ENCODE results near the gene PLCB1. TPM values are rescaled to one million over a fixed set of nuclear protein-coding genes. Genes with fewer than 3 reads are reported as not detected.

The PLCB1 gene
- total and polyA plus RNA-seq, 7 experiments from 2014 or later: 0.56 to 17.6 (median 2.3) TPM

DNA sequence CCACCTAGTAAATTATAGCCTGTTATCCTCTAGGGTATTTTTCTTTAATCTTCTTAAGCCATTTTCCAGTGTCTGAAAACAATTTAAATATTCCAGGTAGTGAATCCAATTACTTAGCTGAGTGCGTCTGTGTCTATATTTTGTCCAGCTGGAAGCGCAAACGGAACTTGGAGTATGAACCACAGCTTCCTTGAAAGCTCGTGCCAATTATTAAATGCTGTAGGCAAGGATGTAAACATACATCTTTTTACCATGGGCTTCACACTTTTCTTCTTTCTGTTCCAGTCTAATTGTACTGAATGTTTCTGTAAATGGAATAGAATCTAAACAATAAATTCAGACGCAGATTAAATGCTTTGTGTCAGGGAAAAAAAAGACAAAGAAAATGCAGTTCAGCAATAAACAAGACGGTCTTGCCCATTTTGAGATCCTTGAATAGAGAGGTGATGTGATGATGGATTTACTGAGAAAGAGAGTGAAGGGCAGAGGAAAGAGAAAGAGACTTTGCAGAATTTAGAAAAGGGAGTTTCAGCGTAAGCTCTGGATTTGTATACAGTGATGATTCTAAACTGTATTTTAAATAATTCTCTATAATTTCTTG, 1.9 kb downstream of the PLCB1 start:
- Mint-ChIP-seq H3K36me3 (no peaks in the 10 kb centered on the region), H3K4me3 (peak overlapping the region in 7 of 10 donors; percentile 5 to 82 (median 76)), H3K27ac (no peak overlapping the region), H3K4me1 (peaks cover 7 to 23% (median 9%) of the 10 kb centered on the region in 7 donors), H3K27me3 (peaks cover 17 to 56% (median 24%) of the 10 kb centered on the region in 5 donors), H3K9me3 (peaks cover 0 to 3% (median 0%) of the 10 kb centered on the region in 11 donors)
- H3K36me3 ChIP-seq (ENCODE audit: control insufficient read depth in 2 of 3, insufficient read depth in 3 of 3, low read length in 3 of 3): no peaks in the 10 kb centered on the region
- ATAC-seq (no peak), DNase-seq (no peak)
- no peaks in the 10 kb centered on the region for H3K9me3 ChIP-seq (ENCODE audit: control insufficient read depth in 2 of 3, low read length in 3 of 3)
- peaks cover 0 to 3% of the 10 kb centered on the region in 2 donors for H3K27me3 ChIP-seq (ENCODE audit: control insufficient read depth in 2 of 2, insufficient read depth in 2 of 2, low read length in 2 of 2)
- no peak overlapping the region for H3K27ac ChIP-seq (ENCODE audit: low read depth, low read length)
- peaks cover 6 to 16% of the 10 kb centered on the region in 2 donors for H3K4me1 ChIP-seq (ENCODE audit: control insufficient read depth in 2 of 2, insufficient read depth in 2 of 2, low read length in 2 of 2)
- intact Hi-C loops (cut with micrococcal nuclease): loop anchor here in 1 of 2 donors (2.0 to 5.0 kb wide), 2 partner anchors 19 to 117 kb away; partner anchors contain the start of gene TMX4
- POLR2A ChIA-PET: no interaction called here
- no peak overlapping the region for H3K4me3 ChIP-seq (ENCODE audit: low read length)
- CTCF ChIA-PET: interaction anchor here (0.5 to 1.1 kb wide), 2 partner anchors 87 to 254 kb away, joined by 3 read pairs; no protein-coding TSS in a partner anchor

DNA sequence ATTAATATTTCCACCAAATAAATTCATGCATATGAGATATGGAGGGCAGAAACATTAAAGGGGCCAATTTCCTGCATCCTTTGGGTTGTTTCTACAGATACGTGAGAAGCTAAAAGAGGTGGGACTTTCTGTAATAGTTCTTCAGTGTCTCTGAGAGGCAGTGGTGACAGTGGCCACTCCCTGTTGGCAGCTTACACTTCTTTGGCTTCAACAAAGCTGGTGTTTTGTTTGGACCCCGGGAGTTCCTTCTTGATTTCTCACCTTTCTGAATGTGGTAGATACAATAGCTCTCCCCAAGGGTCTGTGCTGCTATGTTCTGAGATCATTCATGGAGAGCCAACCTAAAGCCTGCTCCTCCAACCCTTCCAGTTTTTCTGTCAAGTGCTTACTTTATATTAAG, 7.8 kb downstream of the PLCB1 start:
- POLR2A ChIA-PET: no interaction called here
- H3K27me3 ChIP-seq (ENCODE audit: control insufficient read depth in 2 of 2, insufficient read depth in 2 of 2, low read length in 2 of 2): peaks cover 0 to 3% of the 10 kb centered on the region in 2 donors
- H3K4me1 Mint-ChIP-seq: peaks cover 3 to 16% (median 6%) of the 10 kb centered on the region in 7 donors
- H3K4me1 ChIP-seq (ENCODE audit: control insufficient read depth in 2 of 2, insufficient read depth in 2 of 2, low read length in 2 of 2): peaks cover 0 to 12% of the 10 kb centered on the region in 2 donors
- H3K9me3 Mint-ChIP-seq: peaks cover 0 to 3% (median 0%) of the 10 kb centered on the region in 11 donors
- CTCF ChIA-PET: no interaction called here
- H3K27me3 Mint-ChIP-seq: peaks cover 0 to 16% (median 4%) of the 10 kb centered on the region in 5 donors
- H3K27ac Mint-ChIP-seq: no peak overlapping the region
- no peak for ATAC-seq
- H3K27ac ChIP-seq (ENCODE audit: low read depth, low read length): no peak overlapping the region
- H3K9me3 ChIP-seq (ENCODE audit: control insufficient read depth in 2 of 3, low read length in 3 of 3): no peaks in the 10 kb centered on the region
- no peak overlapping the region for H3K4me3 Mint-ChIP-seq
- DNase-seq: no peak
- no peaks in the 10 kb centered on the region for H3K36me3 Mint-ChIP-seq
- intact Hi-C loops (cut with micrococcal nuclease): no loop called here
- H3K36me3 ChIP-seq (ENCODE audit: control insufficient read depth in 2 of 3, insufficient read depth in 3 of 3, low read length in 3 of 3): no peaks in the 10 kb centered on the region
- no peak overlapping the region for H3K4me3 ChIP-seq (ENCODE audit: low read length)

DNA sequence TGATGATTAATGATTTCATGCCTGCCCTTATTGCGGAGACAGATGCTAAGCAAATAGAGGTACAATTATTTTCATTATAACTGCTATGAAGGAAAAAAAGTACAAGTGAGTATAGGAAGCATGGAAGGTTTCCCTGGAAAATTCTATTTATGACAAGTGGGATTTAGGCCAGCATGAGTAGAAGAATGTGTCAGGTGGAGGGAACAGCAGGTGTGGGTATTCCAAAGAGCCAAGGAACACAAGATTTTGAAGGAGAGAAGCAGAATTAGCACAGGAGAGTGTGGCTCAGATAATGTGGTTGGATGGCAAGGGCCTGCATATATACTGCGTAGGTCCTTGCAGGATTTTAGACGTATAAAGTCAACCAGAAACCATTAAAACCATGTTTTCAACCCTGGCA, 11.4 kb downstream of the PLCB1 start:
- no peaks in the 10 kb centered on the region for H3K36me3 ChIP-seq (ENCODE audit: control insufficient read depth in 2 of 3, insufficient read depth in 3 of 3, low read length in 3 of 3)
- H3K9me3 Mint-ChIP-seq: peaks cover 0 to 3% (median 0%) of the 10 kb centered on the region in 11 donors
- H3K36me3 Mint-ChIP-seq: no peaks in the 10 kb centered on the region
- H3K27me3 Mint-ChIP-seq: peaks cover 0 to 2% (median 0%) of the 10 kb centered on the region in 5 donors
- ChIA-PET CTCF (no interaction called here), POLR2A (no interaction called here)
- no peaks in the 10 kb centered on the region for H3K27me3 ChIP-seq (ENCODE audit: control insufficient read depth in 2 of 2, insufficient read depth in 2 of 2, low read length in 2 of 2)
- peaks cover 7 to 18% (median 13%) of the 10 kb centered on the region in 7 donors for H3K4me1 Mint-ChIP-seq
- no peak overlapping the region for H3K4me3 Mint-ChIP-seq
- DNase-seq: no peak
- H3K4me1 ChIP-seq (ENCODE audit: control insufficient read depth in 2 of 2, insufficient read depth in 2 of 2, low read length in 2 of 2): peaks cover 0 to 17% of the 10 kb centered on the region in 2 donors
- H3K9me3 ChIP-seq (ENCODE audit: control insufficient read depth in 2 of 3, low read length in 3 of 3): no peaks in the 10 kb centered on the region
- H3K4me3 ChIP-seq (ENCODE audit: low read length): no peak overlapping the region
- no peak for ATAC-seq
- intact Hi-C loops (cut with micrococcal nuclease): no loop called here
- H3K27ac Mint-ChIP-seq: no peak overlapping the region
- H3K27ac ChIP-seq (ENCODE audit: low read depth, low read length): no peak overlapping the region

DNA sequence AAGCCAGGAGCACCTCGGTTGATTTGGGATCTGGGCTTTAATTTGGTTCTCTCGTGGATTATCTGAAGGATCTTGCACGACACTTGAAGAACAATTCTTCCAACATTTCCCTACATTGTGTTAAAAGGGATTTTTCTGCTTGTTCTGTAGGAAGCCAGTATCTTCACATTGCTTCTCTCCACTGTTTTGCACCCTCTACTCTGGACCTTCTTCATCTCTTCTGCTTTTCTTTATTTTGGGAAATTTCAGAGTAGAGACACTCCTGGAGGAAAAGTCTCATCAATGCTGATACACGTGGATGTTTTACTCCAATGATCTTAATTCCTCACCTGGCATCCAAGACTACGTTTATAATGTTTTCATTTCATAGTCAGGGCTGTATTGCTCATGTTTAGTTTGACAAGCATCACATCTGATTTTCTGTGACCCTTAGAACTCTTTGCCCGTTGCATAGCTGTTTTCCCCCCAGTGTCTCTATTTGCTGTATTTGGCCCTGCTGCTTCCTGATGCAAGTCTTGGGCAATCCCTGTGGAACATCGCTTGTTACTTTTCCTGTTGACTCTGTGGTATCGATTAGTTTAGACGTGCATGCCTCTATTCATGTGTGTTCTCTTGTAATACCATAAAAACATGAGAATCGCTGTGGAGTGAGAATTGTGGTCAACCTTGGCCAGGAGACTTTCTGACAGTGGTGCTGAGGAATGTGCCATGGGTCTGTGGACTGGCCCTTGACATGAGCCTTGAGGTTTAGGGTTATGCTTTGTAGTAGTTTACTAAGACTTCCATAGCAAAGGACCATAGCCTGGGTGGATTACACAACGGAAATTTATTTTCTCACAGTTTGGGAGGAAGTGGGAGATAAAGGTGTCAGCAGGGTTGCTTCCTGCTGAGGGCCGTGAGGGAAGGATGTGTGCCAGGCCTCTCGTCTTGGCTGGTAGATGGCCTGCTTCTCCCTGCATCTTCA, 12.5 kb downstream of the PLCB1 start:
- DNase-seq: no peak
- peak overlapping the region in 5 of 10 donors; percentile 5 to 40 (median 8) for H3K4me3 Mint-ChIP-seq
- peaks cover 0 to 2% (median 0%) of the 10 kb centered on the region in 5 donors for H3K27me3 Mint-ChIP-seq
- H3K27ac Mint-ChIP-seq: peak overlapping the region in 4 of 9 donors; percentile 5 to 39 (median 17)
- Histone ChIP-seq H3K27ac (ENCODE audit: low read depth, low read length) (no peak overlapping the region), H3K9me3 (ENCODE audit: control insufficient read depth in 2 of 3, low read length in 3 of 3) (no peaks in the 10 kb centered on the region), H3K4me1 (ENCODE audit: control insufficient read depth in 2 of 2, insufficient read depth in 2 of 2, low read length in 2 of 2) (peaks cover 0 to 17% of the 10 kb centered on the region in 2 donors), H3K36me3 (ENCODE audit: control insufficient read depth in 2 of 3, insufficient read depth in 3 of 3, low read length in 3 of 3) (no peaks in the 10 kb centered on the region), H3K4me3 (ENCODE audit: low read length) (no peak overlapping the region), H3K27me3 (ENCODE audit: control insufficient read depth in 2 of 2, insufficient read depth in 2 of 2, low read length in 2 of 2) (no peaks in the 10 kb centered on the region)
- H3K4me1 Mint-ChIP-seq: peaks cover 7 to 18% (median 13%) of the 10 kb centered on the region in 7 donors
- H3K36me3 Mint-ChIP-seq: no peaks in the 10 kb centered on the region
- peaks cover 0 to 3% (median 0%) of the 10 kb centered on the region in 11 donors for H3K9me3 Mint-ChIP-seq
- peak; percentile 42 for ATAC-seq
- ChIA-PET CTCF (no interaction called here), POLR2A (no interaction called here)
- intact Hi-C loops (cut with micrococcal nuclease): no loop called here

DNA sequence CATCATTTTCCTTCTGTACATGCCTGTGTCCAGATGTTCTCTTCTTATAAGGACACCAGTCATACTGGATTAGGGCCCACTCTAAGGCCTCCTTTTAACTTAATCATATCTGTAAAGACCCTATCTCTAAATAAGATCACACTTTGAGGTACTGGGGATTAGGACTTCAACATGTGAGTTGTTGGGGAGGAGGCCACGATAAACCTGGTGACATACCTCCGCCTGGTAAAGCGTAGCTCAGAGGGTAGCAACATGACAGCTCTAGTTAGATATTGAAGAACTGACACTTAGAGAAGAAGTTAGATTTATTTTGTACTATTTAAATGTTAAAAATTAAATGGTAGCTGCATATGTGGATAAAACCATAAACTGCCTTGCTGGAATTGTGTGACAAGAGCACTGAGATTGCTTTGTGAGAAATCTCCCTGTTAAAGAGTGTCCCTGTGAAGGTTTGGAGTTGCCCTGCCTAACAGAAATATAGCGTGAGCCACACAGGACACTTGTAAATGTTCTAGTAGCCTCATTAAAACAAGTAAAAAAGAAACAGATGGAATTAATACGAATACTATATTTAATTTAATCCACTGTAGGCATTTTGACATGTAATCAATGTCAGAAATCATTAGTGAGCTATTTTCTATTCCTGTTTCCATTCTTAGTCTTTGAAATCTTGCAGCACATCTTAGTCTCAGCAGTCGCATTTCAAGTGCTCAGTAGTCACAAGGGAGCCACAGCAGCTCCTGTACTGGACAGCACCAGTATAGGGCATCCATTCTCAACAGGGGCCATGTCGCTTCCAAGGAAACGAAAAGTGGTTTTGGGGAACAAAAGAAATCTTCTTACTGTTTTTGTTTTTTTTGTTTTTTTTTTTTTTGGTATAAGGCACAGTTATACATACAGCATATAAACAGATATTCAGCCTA, 13.4 kb downstream of the PLCB1 start:
- CTCF ChIA-PET: no interaction called here
- no peak overlapping the region for H3K27ac ChIP-seq (ENCODE audit: low read depth, low read length)

DNA sequence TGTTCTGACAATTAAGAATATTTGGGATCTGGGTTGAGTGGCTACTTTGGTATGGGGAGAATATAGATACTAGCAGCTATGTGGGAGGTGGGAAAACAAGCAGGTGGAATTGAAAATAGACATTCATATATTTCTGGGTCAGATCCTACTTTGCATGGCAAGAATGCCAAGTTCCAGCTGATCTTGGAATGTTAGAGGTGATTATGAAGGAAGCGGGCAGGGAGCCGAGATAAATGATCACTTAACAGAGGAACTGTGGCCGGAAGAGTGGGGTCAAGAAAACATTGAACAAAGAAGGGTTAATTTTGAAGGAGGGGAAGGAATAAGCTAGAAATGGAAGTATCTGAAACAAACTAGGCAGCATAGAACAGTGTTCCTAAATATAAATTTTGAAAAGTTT, 15.4 kb downstream of the PLCB1 start:
- Mint-ChIP-seq H3K27ac (no peak overlapping the region), H3K4me3 (no peak overlapping the region), H3K4me1 (peaks cover 7 to 31% (median 22%) of the 10 kb centered on the region in 7 donors), H3K27me3 (peaks cover 0 to 2% (median 0%) of the 10 kb centered on the region in 5 donors), H3K36me3 (no peaks in the 10 kb centered on the region), H3K9me3 (peaks cover 0 to 3% (median 0%) of the 10 kb centered on the region in 11 donors)
- H3K4me3 ChIP-seq (ENCODE audit: low read length): no peak overlapping the region
- ATAC-seq (no peak), DNase-seq (no peak)
- H3K4me1 ChIP-seq (ENCODE audit: control insufficient read depth in 2 of 2, insufficient read depth in 2 of 2, low read length in 2 of 2): peaks cover 0 to 22% of the 10 kb centered on the region in 2 donors
- intact Hi-C loops (cut with micrococcal nuclease): no loop called here
- H3K9me3 ChIP-seq (ENCODE audit: control insufficient read depth in 2 of 3, low read length in 3 of 3): no peaks in the 10 kb centered on the region
- no peaks in the 10 kb centered on the region for H3K36me3 ChIP-seq (ENCODE audit: control insufficient read depth in 2 of 3, insufficient read depth in 3 of 3, low read length in 3 of 3)
- H3K27me3 ChIP-seq (ENCODE audit: control insufficient read depth in 2 of 2, insufficient read depth in 2 of 2, low read length in 2 of 2): no peaks in the 10 kb centered on the region
- ChIA-PET CTCF (no interaction called here), POLR2A (no interaction called here)
- no peak overlapping the region for H3K27ac ChIP-seq (ENCODE audit: low read depth, low read length)

More for the DNA sequence above, 13.4 kb downstream of the PLCB1 start:
- no peak for DNase-seq
- Histone ChIP-seq H3K9me3 (ENCODE audit: control insufficient read depth in 2 of 3, low read length in 3 of 3) (no peaks in the 10 kb centered on the region), H3K27me3 (ENCODE audit: control insufficient read depth in 2 of 2, insufficient read depth in 2 of 2, low read length in 2 of 2) (no peaks in the 10 kb centered on the region), H3K4me3 (ENCODE audit: low read length) (no peak overlapping the region), H3K4me1 (ENCODE audit: control insufficient read depth in 2 of 2, insufficient read depth in 2 of 2, low read length in 2 of 2) (peaks cover 0 to 17% of the 10 kb centered on the region in 2 donors), H3K36me3 (ENCODE audit: control insufficient read depth in 2 of 3, insufficient read depth in 3 of 3, low read length in 3 of 3) (no peaks in the 10 kb centered on the region)
- Mint-ChIP-seq H3K27me3 (peaks cover 0 to 2% (median 0%) of the 10 kb centered on the region in 5 donors), H3K27ac (peak overlapping the region in 3 of 9 donors; percentile 16 to 39 (median 18)), H3K36me3 (no peaks in the 10 kb centered on the region), H3K4me1 (peaks cover 7 to 18% (median 13%) of the 10 kb centered on the region in 7 donors), H3K4me3 (peak overlapping the region in 3 of 10 donors; percentile 8 to 40 (median 35)), H3K9me3 (peaks cover 0 to 3% (median 0%) of the 10 kb centered on the region in 11 donors)
- POLR2A ChIA-PET: no interaction called here
- intact Hi-C loops (cut with micrococcal nuclease): no loop called here
- ATAC-seq: no peak
